Measurements from ENCODE around the gene SNW1. TPM values are rescaled to one million over a fixed set of nuclear protein-coding genes. Genes with fewer than 3 reads are reported as not detected.
A peak's percentile ranks its signal among the peaks of the same experiment; 100 is the strongest.

The SNW1 gene
- total RNA-seq, 1 donor, result 55.7 TPM

- no peak overlapping the region for H3K4me3 ChIP-seq (ENCODE audit: low read depth, low read length)
- TF ChIP-seq, protein P1, sequence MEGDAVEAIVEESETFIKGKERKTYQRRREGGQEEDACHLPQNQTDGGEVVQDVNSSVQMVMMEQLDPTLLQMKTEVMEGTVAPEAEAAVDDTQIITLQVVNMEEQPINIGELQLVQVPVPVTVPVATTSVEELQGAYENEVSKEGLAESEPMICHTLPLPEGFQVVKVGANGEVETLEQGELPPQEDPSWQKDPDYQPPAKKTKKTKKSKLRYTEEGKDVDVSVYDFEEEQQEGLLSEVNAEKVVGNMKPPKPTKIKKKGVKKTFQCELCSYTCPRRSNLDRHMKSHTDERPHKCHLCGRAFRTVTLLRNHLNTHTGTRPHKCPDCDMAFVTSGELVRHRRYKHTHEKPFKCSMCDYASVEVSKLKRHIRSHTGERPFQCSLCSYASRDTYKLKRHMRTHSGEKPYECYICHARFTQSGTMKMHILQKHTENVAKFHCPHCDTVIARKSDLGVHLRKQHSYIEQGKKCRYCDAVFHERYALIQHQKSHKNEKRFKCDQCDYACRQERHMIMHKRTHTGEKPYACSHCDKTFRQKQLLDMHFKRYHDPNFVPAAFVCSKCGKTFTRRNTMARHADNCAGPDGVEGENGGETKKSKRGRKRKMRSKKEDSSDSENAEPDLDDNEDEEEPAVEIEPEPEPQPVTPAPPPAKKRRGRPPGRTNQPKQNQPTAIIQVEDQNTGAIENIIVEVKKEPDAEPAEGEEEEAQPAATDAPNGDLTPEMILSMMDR (IDR thresholded peaks at IDR 0.05; ENCODE audit: insufficient read depth, low read length), result no peak
- DNase-seq (ENCODE audit: low read depth), result no peak
Measured at GRCh38 chr14:77721437-77721836, 39.5 kb downstream of the SNW1 start.

DNA sequence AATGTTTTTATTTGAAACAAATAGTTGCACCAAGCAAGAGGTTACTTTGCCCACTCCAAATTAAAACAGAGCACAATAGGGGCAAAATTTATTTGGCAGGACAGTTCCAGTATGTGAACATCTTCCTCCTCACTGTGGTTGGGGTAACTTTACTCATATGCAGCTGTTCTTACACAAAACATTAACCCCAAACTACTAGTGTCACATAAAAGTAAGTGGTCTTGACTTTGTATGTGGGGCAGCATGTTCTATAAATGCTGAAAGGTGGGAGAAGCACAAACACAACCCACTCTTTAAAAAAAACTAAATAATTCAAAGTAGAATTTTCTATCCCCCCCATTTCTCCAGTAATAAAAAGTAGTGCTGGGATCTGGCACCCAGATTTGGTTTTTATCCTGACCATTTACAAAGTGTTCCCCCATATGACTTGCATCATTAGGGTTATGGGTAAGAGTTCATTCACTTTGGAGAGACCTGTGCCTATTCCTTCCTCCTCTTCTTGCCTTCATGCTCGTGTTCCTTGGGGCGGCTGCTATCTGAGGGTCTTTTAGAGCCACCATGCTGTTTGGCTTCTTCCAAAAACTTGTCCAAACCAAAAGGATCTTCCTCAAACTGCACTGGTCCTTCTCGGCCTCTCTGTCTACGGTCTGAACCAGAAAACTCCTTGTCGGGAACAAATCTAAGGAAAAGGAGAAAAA is 43.2 kb downstream of the SNW1 start:
- no peak for DNase-seq (ENCODE audit: low read depth)
- no peak overlapping the region for H3K4me3 ChIP-seq (ENCODE audit: low read depth, low read length)
- TF ChIP-seq, protein P1 (IDR thresholded peaks at IDR 0.05; ENCODE audit: insufficient read depth, low read length), result no peak

- no peak for DNase-seq (ENCODE audit: low read depth)
- no peak overlapping the region for H3K4me3 ChIP-seq (ENCODE audit: low read depth, low read length)
- TF ChIP-seq, protein P1 (IDR thresholded peaks at IDR 0.05; ENCODE audit: insufficient read depth, low read length), result no peak
Measured at GRCh38 chr14:77714926-77715325, 46.0 kb downstream of the SNW1 start.

GRCh38 chr14:77710364-77710763 is 50.6 kb downstream of the SNW1 start:
- TF ChIP-seq, protein P1 (IDR thresholded peaks at IDR 0.05; ENCODE audit: insufficient read depth, low read length), result no peak
- no peak overlapping the region for H3K4me3 ChIP-seq (ENCODE audit: low read depth, low read length)
- no peak for DNase-seq (ENCODE audit: low read depth)

GRCh38 chr14:77709412-77709811 is 51.5 kb downstream of the SNW1 start:
- H3K4me3 ChIP-seq (ENCODE audit: low read depth, low read length), result peak overlapping the region; percentile 97

DNA sequence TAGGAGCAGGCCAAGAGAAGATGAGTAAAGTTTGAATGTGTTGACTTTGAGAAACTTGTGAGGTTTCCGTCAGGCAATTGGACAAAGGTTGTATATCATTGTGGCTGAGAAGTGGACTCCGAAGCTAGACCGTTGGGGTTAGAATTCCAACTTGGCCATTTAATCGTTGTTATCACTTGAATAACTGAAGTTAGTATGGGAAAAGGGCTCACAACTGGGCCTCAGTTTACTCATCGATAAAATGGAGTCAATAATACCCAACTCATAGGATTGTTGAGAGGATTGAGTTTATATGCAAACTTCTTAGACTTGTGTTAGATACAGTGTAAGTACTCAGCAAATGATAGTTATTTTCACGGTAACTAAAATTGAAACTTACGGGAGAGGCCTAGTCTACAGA is 52.2 kb downstream of the SNW1 start:
- H3K4me3 ChIP-seq (ENCODE audit: low read depth, low read length), result peak overlapping the region; percentile 97
- TF ChIP-seq, protein P1 (IDR thresholded peaks at IDR 0.05; ENCODE audit: insufficient read depth, low read length), result no peak
- no peak for DNase-seq (ENCODE audit: low read depth)

More at GRCh38 chr14:77709412-77709811, 51.5 kb downstream of the SNW1 start:
- TF ChIP-seq, protein P1 (IDR thresholded peaks at IDR 0.05; ENCODE audit: insufficient read depth, low read length), result no peak
- no peak for DNase-seq (ENCODE audit: low read depth)
